Measurements from ENCODE around the gene ELMOD1.
A peak's percentile ranks its signal among the peaks of the same experiment; 100 is the strongest.
"Not testable (repeated sequence)": the region's sequence is repeated elsewhere in the genome, so short reads cannot be mapped to it uniquely, and the experiment has no call there.

Gene ELMOD1

GRCh38 chr11:107590460-107591377, at the start of gene ELMOD1:
Gene ELMOD1 (plus strand): TSS chr11:107591147. CDS start chr11:107618190, 27,043 bp downstream.
- peak; percentile 17 for DNase-seq (ENCODE audit: low read depth)

- no peak for DNase-seq (ENCODE audit: low read depth)
These were observed 45.8 kb upstream of the ELMOD1 start for GRCh38 chr11:107545101-107545514.

GRCh38 chr11:107547961-107548360, 43.0 kb upstream of the ELMOD1 start:
- DNase-seq (ENCODE audit: low read depth) = no peak

GRCh38 chr11:107549253-107549953, 41.5 kb upstream of the ELMOD1 start:
- DNase-seq (ENCODE audit: low read depth) = no peak

GRCh38 chr11:107549954-107550285, 41.0 kb upstream of the ELMOD1 start:
- DNase-seq (ENCODE audit: low read depth) = no peak

GRCh38 chr11:107550304-107550703, 40.6 kb upstream of the ELMOD1 start:
- DNase-seq (ENCODE audit: low read depth) = no peak

- DNase-seq (ENCODE audit: low read depth) = no peak
These were observed 29.3 kb upstream of the ELMOD1 start for GRCh38 chr11:107561688-107562087.

GRCh38 chr11:107562647-107563208, 28.2 kb upstream of the ELMOD1 start:
- no peak for DNase-seq (ENCODE audit: low read depth)

- DNase-seq (ENCODE audit: low read depth) = peak; percentile 24
These were observed 27.2 kb upstream of the ELMOD1 start for GRCh38 chr11:107563702-107564101.

- no peak for DNase-seq (ENCODE audit: low read depth)
These were observed 26.1 kb upstream of the ELMOD1 start for GRCh38 chr11:107564877-107565218.

GRCh38 chr11:107565219-107565937, 25.6 kb upstream of the ELMOD1 start, which contains the start of gene ALKBH8:
Gene ALKBH8 (minus strand): TSS chr11:107565735. CDS start chr11:107560893, 4,842 bp downstream.
- peak; percentile 65 for DNase-seq (ENCODE audit: low read depth)

GRCh38 chr11:107565955-107566501, 24.9 kb upstream of the ELMOD1 start:
- DNase-seq (ENCODE audit: low read depth) = not testable (repeated sequence)

GRCh38 chr11:107566569-107566968, 24.4 kb upstream of the ELMOD1 start:
- DNase-seq (ENCODE audit: low read depth) = no peak

- no peak for DNase-seq (ENCODE audit: low read depth)
These were observed 23.1 kb upstream of the ELMOD1 start for GRCh38 chr11:107567739-107568335.

- no peak for DNase-seq (ENCODE audit: low read depth)
These were observed 20.9 kb upstream of the ELMOD1 start for GRCh38 chr11:107570015-107570414.

- DNase-seq (ENCODE audit: low read depth) = no peak
These were observed 17.5 kb upstream of the ELMOD1 start for GRCh38 chr11:107573438-107573837.

- DNase-seq (ENCODE audit: low read depth) = peak; percentile 41
These were observed 14.2 kb upstream of the ELMOD1 start for GRCh38 chr11:107576497-107577345.

GRCh38 chr11:107577346-107577711, 13.6 kb upstream of the ELMOD1 start:
- DNase-seq (ENCODE audit: low read depth) = no peak

- not testable (repeated sequence) for DNase-seq (ENCODE audit: low read depth)
These were observed 11.8 kb upstream of the ELMOD1 start for GRCh38 chr11:107579169-107579568.

GRCh38 chr11:107581147-107581546, 9.8 kb upstream of the ELMOD1 start:
- DNase-seq (ENCODE audit: low read depth) = no peak

Measured in stimulated activated CD4-positive, alpha-beta T cell treated with anti-CD3 and anti-CD28 coated beads, Interleukin-2, amount 100 ng/mL, for 4 hours (primary cell).